OCI-M2 (cell line): ENCODE results near the gene SSBP1.
"Not testable (repeated sequence)": the region's sequence is repeated elsewhere in the genome, so short reads cannot be mapped to it uniquely, and the experiment has no call there.

Experiments used
- DNase-seq: peaks from one replicate; lab custom pipeline; 2025; ENCODE audit not compliant: unreplicated experiment; lab: John Stamatoyannopoulos, UW

The SSBP1 gene

GRCh38 chr7:141709318-141709717 lies 28.8 kb upstream of the SSBP1 start:
- no peak for DNase-seq

- DNase-seq: no peak
Measured at GRCh38 chr7:141709749-141710148, 28.4 kb upstream of the SSBP1 start.

- no peak for DNase-seq
Measured at GRCh38 chr7:141710301-141710700, 27.9 kb upstream of the SSBP1 start.

GRCh38 chr7:141712603-141713255 lies 25.4 kb upstream of the SSBP1 start:
- DNase-seq: no peak

- no peak for DNase-seq
Measured at GRCh38 chr7:141713890-141714289, 24.3 kb upstream of the SSBP1 start.

GRCh38 chr7:141714571-141714970 lies 23.6 kb upstream of the SSBP1 start:
- no peak for DNase-seq

- no peak for DNase-seq
Measured at GRCh38 chr7:141715018-141715417, 23.1 kb upstream of the SSBP1 start.

GRCh38 chr7:141715794-141716689 lies 22.1 kb upstream of the SSBP1 start:
- no peak for DNase-seq

GRCh38 chr7:141717450-141717849 lies 20.7 kb upstream of the SSBP1 start:
- no peak for DNase-seq

- no peak for DNase-seq
Measured at GRCh38 chr7:141722529-141722928, 15.6 kb upstream of the SSBP1 start.

- DNase-seq: no peak
Measured at GRCh38 chr7:141729020-141729419, 9.1 kb upstream of the SSBP1 start.

- no peak for DNase-seq
Measured at GRCh38 chr7:141731476-141732149, 6.5 kb upstream of the SSBP1 start.

GRCh38 chr7:141737118-141737835 lies 881 bp upstream of the SSBP1 start:
- DNase-seq: no peak

GRCh38 chr7:141738592-141739013 lies 445 bp downstream of the SSBP1 start:
- no peak for DNase-seq

- DNase-seq: no peak
Measured at GRCh38 chr7:141739250-141739649, 1.1 kb downstream of the SSBP1 start.

GRCh38 chr7:141742229-141742628 lies 4.1 kb downstream of the SSBP1 start:
- no peak for DNase-seq

GRCh38 chr7:141744131-141744530 lies 6.0 kb downstream of the SSBP1 start:
- DNase-seq: no peak

GRCh38 chr7:141748396-141748795 lies 10.2 kb downstream of the SSBP1 start:
- DNase-seq: no peak

GRCh38 chr7:141751904-141752303 lies 13.7 kb downstream of the SSBP1 start:
- not testable (repeated sequence) for DNase-seq

- DNase-seq: no peak
Measured at GRCh38 chr7:141752634-141753033, 14.5 kb downstream of the SSBP1 start.

- DNase-seq: no peak
Measured at GRCh38 chr7:141754939-141755338, 16.8 kb downstream of the SSBP1 start.
